ENCODE measurements around the gene BUD31. TPM values are rescaled to one million over a fixed set of nuclear protein-coding genes. Genes with fewer than 3 reads are reported as not detected.

BUD31 gene
- total and polyA plus RNA-seq, 2 of the 13 experiments (the other 11 are each of a cell fraction or from before 2014, with no cell fraction given): 35.1 to 79.1 TPM

GRCh38 chr7:99431756-99432540 lies 23.2 kb downstream of the BUD31 start (continued):
- peak; percentile 9 for TF ChIP-seq YY1 (IDR thresholded peaks at IDR 0.05; ENCODE audit: insufficient read depth, insufficient replicate concordance, low read depth, low read length)

GRCh38 chr7:99433158-99433557 lies 24.4 kb downstream of the BUD31 start:
- FAIRE-seq: no peak
- no peak for ATAC-seq
- DNase-seq (ENCODE audit: low spot score): no peak
- Histone ChIP-seq H3K79me2 (ENCODE audit: insufficient read depth, low read length) (peaks cover 9% of the 10 kb centered on the region), H4K20me1 (ENCODE audit: insufficient read depth, low read length) (no peaks in the 10 kb centered on the region), H3K9ac (ENCODE audit: insufficient read depth, low read depth, low read length) (no peak overlapping the region), H3K27ac (ENCODE audit: extremely low read length, insufficient read depth, low read length) (no peak overlapping the region), H3K4me1 (ENCODE audit: insufficient read depth, low read length) (peaks cover 37% of the 10 kb centered on the region), H3K4me3 (replicated peaks in 1 of 3; ENCODE audit: insufficient read depth in 1 of 3, low read depth in 2 of 3, low read length in 3 of 3) (no peak overlapping the region), H2AFZ (ENCODE audit: low read length) (no peak overlapping the region), H3K9me3 (ENCODE audit: low read length) (no peaks in the 10 kb centered on the region), H3K4me2 (ENCODE audit: low read depth, low read length) (no peak overlapping the region), H3K36me3 (replicated peaks in 1 of 2; ENCODE audit: control insufficient read depth in 1 of 2, insufficient read depth in 2 of 2, low read length in 2 of 2) (peaks cover 10 to 33% of the 10 kb centered on the region in 2 experiments), H3K27me3 (ENCODE audit: control insufficient read depth in 1 of 2, insufficient read depth in 2 of 2, low read length in 2 of 2) (no peaks in the 10 kb centered on the region; a peak in 1 of 5 replicates)
- BruUV-seq (replicated peaks): no TSS peak
- ChIA-PET POLR2A (interaction anchor here (0.7 kb wide), 1 partner anchor 215 kb away, joined by 3 read pairs; no protein-coding TSS in a partner anchor), CTCF (ENCODE audit: low intra/inter-chr PET ratio, low total read pairs) (no interaction called here)
- intact Hi-C loops (cut with micrococcal nuclease; ENCODE audit: unreplicated experiment): no loop called here
- WGBS (ENCODE audit: low lambda C conversion rate): 95% methylated on average over 4 of the region's 9 CpGs
- in situ Hi-C loops (cut with HindIII; ENCODE audit: extremely low pct_ligation_motif_present, low pct_unique_long_range_greater_than_20kb): no loop called here
- TF ChIP-seq THYN1 (CRISPR knock-in tag; IDR thresholded peaks at IDR 0.05; ENCODE audit: borderline replicate concordance, low read depth) (no peak), ZNF597 (CRISPR knock-in tag; IDR thresholded peaks at IDR 0.05) (no peak), ZKSCAN5 (CRISPR knock-in tag; IDR thresholded peaks at IDR 0.05) (no peak), ZNF652 (CRISPR knock-in tag; IDR thresholded peaks at IDR 0.05; ENCODE audit: borderline replicate concordance, low read depth) (no peak), SP5 (CRISPR knock-in tag; IDR thresholded peaks at IDR 0.05; ENCODE audit: borderline replicate concordance, low read depth) (no peak), HMGXB3 (CRISPR knock-in tag; IDR thresholded peaks at IDR 0.05; ENCODE audit: borderline replicate concordance) (no peak), SMYD3 (CRISPR knock-in tag; IDR thresholded peaks at IDR 0.05) (no peak), HNF1B (CRISPR knock-in tag; IDR thresholded peaks at IDR 0.05) (no peak), ZNF747 (CRISPR knock-in tag; IDR thresholded peaks at IDR 0.05; ENCODE audit: borderline replicate concordance) (no peak), MAX (IDR thresholded peaks at IDR 0.05) (no peak), ZNF569 (CRISPR knock-in tag; IDR thresholded peaks at IDR 0.05; ENCODE audit: borderline replicate concordance) (no peak)

Data from HepG2 (cell line).